RWPE2 (cell line): Measurements from ENCODE around the gene KCNAB2.

Experiments
- ATAC-seq: fragments of 200-7000 bp; cut with Tn5 transposase; 3 replicates; pipeline ENCODE4 v1.9.1; 2021; ENCODE audit warnings: low read depth
- DNase-seq: peaks from one replicate; pipeline ENCODE4 v3.0.0-alpha.2; 2020; ENCODE audit warnings: low spot score
- H3K27ac ChIP-seq: fragments of 450-650 bp; 2 replicates; pipeline ENCODE4 v1.5.1; 2017; ENCODE audit warnings: mild to moderate bottlenecking; ENCODE audit not compliant: poor library complexity, severe bottlenecking
- H3K27me3 ChIP-seq: fragments of 250-450 bp; sonication (Bioruptor Pico); 2 replicates; pipeline ENCODE4 v1.5.1; 2021; ENCODE audit warnings: mild to moderate bottlenecking, moderate library complexity; ENCODE audit not compliant: insufficient read depth, poor library complexity, severe bottlenecking
- H3K36me3 ChIP-seq: fragments of 250-450 bp; sonication (Bioruptor Pico); 2 replicates; pipeline ENCODE4 v1.5.1; 2020; ENCODE audit warnings: low read depth, mild to moderate bottlenecking, moderate library complexity
- H3K4me1 ChIP-seq: fragments of 250-450 bp; sonication (Bioruptor Pico); 2 replicates; pipeline ENCODE4 v1.5.1; 2021; ENCODE audit warnings: mild to moderate bottlenecking, moderate library complexity; ENCODE audit not compliant: insufficient read depth, poor library complexity, severe bottlenecking
- H3K4me3 ChIP-seq: fragments of 250-450 bp; sonication (Bioruptor Pico); 2 replicates; pipeline ENCODE4 v1.5.1; 2021; ENCODE audit warnings: mild to moderate bottlenecking, moderate library complexity; ENCODE audit not compliant: severe bottlenecking
- H3K9me3 ChIP-seq: fragments of 250-450 bp; sonication (Bioruptor Pico); 2 replicates; pipeline ENCODE4 v1.5.1; 2021; ENCODE audit warnings: mild to moderate bottlenecking, moderate library complexity; ENCODE audit not compliant: severe bottlenecking
- CTCF ChIP-seq: fragments of 450-650 bp; IDR thresholded peaks from one replicate; pipeline ENCODE4 v1.5.1; 2017; ENCODE audit warnings: mild to moderate bottlenecking, moderate library complexity; ENCODE audit not compliant: poor library complexity, severe bottlenecking

Gene KCNAB2

GRCh38 chr1:6010554-6010953 lies 35.1 kb upstream of the KCNAB2 start:
- DNase-seq (no peak), ATAC-seq (no peak)
- Histone ChIP-seq H3K4me3 (no peak overlapping the region), H3K27me3 (no peaks in the 10 kb centered on the region), H3K9me3 (no peaks in the 10 kb centered on the region), H3K27ac (no peak overlapping the region), H3K4me1 (no peaks in the 10 kb centered on the region), H3K36me3 (no peaks in the 10 kb centered on the region)
- TF ChIP-seq CTCF, result no peak

GRCh38 chr1:6011161-6011945 lies 34.3 kb upstream of the KCNAB2 start:
- H3K27ac ChIP-seq, result no peak overlapping the region
- ATAC-seq (no peak), DNase-seq (no peak)
- no peaks in the 10 kb centered on the region for H3K36me3 ChIP-seq
- peaks cover 5% of the 10 kb centered on the region for H3K4me1 ChIP-seq
- H3K27me3 ChIP-seq, result no peaks in the 10 kb centered on the region
- H3K4me3 ChIP-seq, result no peak overlapping the region
- no peaks in the 10 kb centered on the region for H3K9me3 ChIP-seq
- TF ChIP-seq CTCF, result no peak

- Histone ChIP-seq H3K4me3 (no peak overlapping the region), H3K4me1 (peaks cover 8% of the 10 kb centered on the region), H3K9me3 (no peaks in the 10 kb centered on the region), H3K36me3 (no peaks in the 10 kb centered on the region), H3K27ac (no peak overlapping the region), H3K27me3 (no peaks in the 10 kb centered on the region)
- no peak for ATAC-seq
- TF ChIP-seq CTCF, result no peak
- no peak for DNase-seq
Observed at GRCh38 chr1:6011946-6012258, 33.8 kb upstream of the KCNAB2 start.

- DNase-seq (no peak), ATAC-seq (no peak)
- Histone ChIP-seq H3K27ac (no peak overlapping the region), H3K36me3 (no peaks in the 10 kb centered on the region), H3K27me3 (no peaks in the 10 kb centered on the region), H3K4me1 (peaks cover 8% of the 10 kb centered on the region), H3K9me3 (no peaks in the 10 kb centered on the region), H3K4me3 (no peak overlapping the region)
- TF ChIP-seq CTCF, result no peak
Observed at GRCh38 chr1:6012529-6013318, 33.0 kb upstream of the KCNAB2 start.

- Histone ChIP-seq H3K4me3 (no peak overlapping the region), H3K36me3 (no peaks in the 10 kb centered on the region), H3K4me1 (peaks cover 8% of the 10 kb centered on the region), H3K27ac (no peak overlapping the region), H3K9me3 (no peaks in the 10 kb centered on the region), H3K27me3 (no peaks in the 10 kb centered on the region)
- DNase-seq, result no peak
- ATAC-seq, result no peak
- no peak for TF ChIP-seq CTCF
Observed at GRCh38 chr1:6013491-6013890, 32.2 kb upstream of the KCNAB2 start.
